BJ (cell line): Measurements from ENCODE around the gene GRIP2. TPM values are rescaled to one million over a fixed set of nuclear protein-coding genes. Genes with fewer than 3 reads are reported as not detected.

ENCODE experiments used
- CTCF ChIA-PET: fragments of 350-600 bp; formaldehyde crosslinking; extraction: SDS; loops from one replicate; lab custom pipeline; 2021; ENCODE audit warnings: antibody characterized with exemption, inconsistent platforms; lab: Yijun Ruan, JAX
- POLR2A ChIA-PET: fragments of 300-600 bp; sonication (Branson Sonifier 250); formaldehyde crosslinking; extraction: SDS; loops from one replicate; lab custom pipeline; 2021; ENCODE audit warnings: antibody characterized with exemption; lab: Charles Lee
- DNase-seq: peaks from one replicate; pipeline ENCODE4 v3.0.0-alpha.2; 2011; ENCODE audit warnings: low read depth
- H3K27me3 ChIP-seq: 2 replicates; pipeline ENCODE4 v1.6.0; 2011; ENCODE audit warnings: low read length; ENCODE audit not compliant: control insufficient read depth, insufficient read depth
- H3K36me3 ChIP-seq: 2 replicates; pipeline ENCODE4 v1.5.1; 2011; ENCODE audit warnings: low read length; ENCODE audit not compliant: control insufficient read depth, insufficient read depth
- H3K4me3 ChIP-seq: 2 replicates; pipeline ENCODE4 v1.5.1; 2011; ENCODE audit warnings: low read depth, mild to moderate bottlenecking, control low read depth, low read length
- polyA plus RNA-seq: library from polyadenylated mRNA; depleted of rRNA; stranded (reverse); fragments of >200 nt; gene quantifications from 2 replicates; pipeline ENCODE4 v1.2.3, GENCODE V29; 2011
- TF ChIP-seq, protein P1 (sequence below): IDR thresholded peaks from 2 replicates; pipeline ENCODE4 v1.5.1; 2011; ENCODE audit warnings: low read depth, mild to moderate bottlenecking, control low read depth, inconsistent platforms, low read length, moderate library complexity; ENCODE audit not compliant: insufficient read depth

GRIP2 gene
- polyA plus RNA-seq, 1 experiment = 0.45 TPM

DNA sequence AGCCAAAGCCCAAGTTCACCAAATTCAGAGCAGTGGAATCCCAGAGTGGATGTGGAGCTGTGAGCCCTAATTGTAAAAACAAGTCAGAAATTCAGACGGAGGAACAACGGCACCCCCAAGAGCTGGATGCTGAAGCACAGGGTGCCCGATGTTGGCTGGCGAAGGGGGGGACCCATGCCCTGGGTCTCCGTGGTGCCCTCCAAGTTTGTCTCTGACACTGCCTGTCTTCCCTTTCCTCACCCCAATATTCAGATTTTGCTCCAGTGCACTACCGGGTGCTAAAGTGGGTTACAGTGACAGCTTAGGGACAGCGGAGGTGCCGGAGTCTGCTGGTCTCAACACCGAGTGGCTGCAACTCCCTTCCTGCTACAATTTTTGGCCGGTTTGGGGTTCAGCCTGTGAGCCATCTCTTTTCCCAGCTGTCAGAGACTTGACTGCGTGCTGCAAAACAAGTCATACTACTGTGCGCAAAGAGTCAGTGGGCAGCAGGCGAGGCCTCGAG lies 6.6 kb downstream of the GRIP2 start:
- Histone ChIP-seq H3K36me3 (no peaks in the 10 kb centered on the region), H3K4me3 (no peak overlapping the region), H3K27me3 (peaks cover 4% of the 10 kb centered on the region; the same call in 1 of the 2 replicates)
- ChIA-PET CTCF (interaction anchor here (1.0 to 4.0 kb wide), 4 partner anchors 15 to 330 kb away, joined by 4 to 15 read pairs (median 8); no protein-coding TSS in a partner anchor), POLR2A (interaction anchor here (0.6 kb wide), 1 partner anchor 118 kb away, joined by 19 read pairs; no protein-coding TSS in a partner anchor)
- DNase-seq = no peak
- TF ChIP-seq, protein P1, sequence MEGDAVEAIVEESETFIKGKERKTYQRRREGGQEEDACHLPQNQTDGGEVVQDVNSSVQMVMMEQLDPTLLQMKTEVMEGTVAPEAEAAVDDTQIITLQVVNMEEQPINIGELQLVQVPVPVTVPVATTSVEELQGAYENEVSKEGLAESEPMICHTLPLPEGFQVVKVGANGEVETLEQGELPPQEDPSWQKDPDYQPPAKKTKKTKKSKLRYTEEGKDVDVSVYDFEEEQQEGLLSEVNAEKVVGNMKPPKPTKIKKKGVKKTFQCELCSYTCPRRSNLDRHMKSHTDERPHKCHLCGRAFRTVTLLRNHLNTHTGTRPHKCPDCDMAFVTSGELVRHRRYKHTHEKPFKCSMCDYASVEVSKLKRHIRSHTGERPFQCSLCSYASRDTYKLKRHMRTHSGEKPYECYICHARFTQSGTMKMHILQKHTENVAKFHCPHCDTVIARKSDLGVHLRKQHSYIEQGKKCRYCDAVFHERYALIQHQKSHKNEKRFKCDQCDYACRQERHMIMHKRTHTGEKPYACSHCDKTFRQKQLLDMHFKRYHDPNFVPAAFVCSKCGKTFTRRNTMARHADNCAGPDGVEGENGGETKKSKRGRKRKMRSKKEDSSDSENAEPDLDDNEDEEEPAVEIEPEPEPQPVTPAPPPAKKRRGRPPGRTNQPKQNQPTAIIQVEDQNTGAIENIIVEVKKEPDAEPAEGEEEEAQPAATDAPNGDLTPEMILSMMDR = no peak

GRCh38 chr3:14532691-14533456 lies 7.3 kb downstream of the GRIP2 start:
- ChIA-PET CTCF (interaction anchor here (1.0 to 4.0 kb wide), 4 partner anchors 16 to 329 kb away, joined by 4 to 15 read pairs (median 8); no protein-coding TSS in a partner anchor), POLR2A (interaction anchor here (0.6 kb wide), 1 partner anchor 117 kb away, joined by 19 read pairs; no protein-coding TSS in a partner anchor)
- no peak overlapping the region for H3K4me3 ChIP-seq
- TF ChIP-seq, protein P1 = no peak
- H3K36me3 ChIP-seq = no peaks in the 10 kb centered on the region
- no peak for DNase-seq
- H3K27me3 ChIP-seq = peaks cover 4% of the 10 kb centered on the region; the same call in 1 of the 2 replicates

- TF ChIP-seq, protein P1 = no peak
- ChIA-PET POLR2A (no interaction called here), CTCF (interaction anchor here (2.8 to 4.0 kb wide), 2 partner anchors 17 to 23 kb away, joined by 13 to 15 read pairs; no protein-coding TSS in a partner anchor)
- H3K36me3 ChIP-seq = no peaks in the 10 kb centered on the region
- peaks cover 4% of the 10 kb centered on the region; the same call in 1 of the 2 replicates for H3K27me3 ChIP-seq
- H3K4me3 ChIP-seq = no peak overlapping the region
- no peak for DNase-seq
Observed at GRCh38 chr3:14531856-14532395, 8.2 kb downstream of the GRIP2 start.

- CTCF ChIA-PET = no interaction called here
Observed at GRCh38 chr3:14528081-14528480, 12.1 kb downstream of the GRIP2 start.

More at GRCh38 chr3:14528081-14528480, 12.1 kb downstream of the GRIP2 start:
- Histone ChIP-seq H3K27me3 (peaks cover 1% of the 10 kb centered on the region; the same call in 1 of the 2 replicates), H3K36me3 (no peaks in the 10 kb centered on the region), H3K4me3 (no peak overlapping the region)
- TF ChIP-seq, protein P1 = no peak
- POLR2A ChIA-PET = no interaction called here
- no peak for DNase-seq
